Measurements from ENCODE around the gene TAF5L.
"Not testable (repeated sequence)": the region's sequence is repeated elsewhere in the genome, so short reads cannot be mapped to it uniquely, and the experiment has no call there.

Gene TAF5L

DNA sequence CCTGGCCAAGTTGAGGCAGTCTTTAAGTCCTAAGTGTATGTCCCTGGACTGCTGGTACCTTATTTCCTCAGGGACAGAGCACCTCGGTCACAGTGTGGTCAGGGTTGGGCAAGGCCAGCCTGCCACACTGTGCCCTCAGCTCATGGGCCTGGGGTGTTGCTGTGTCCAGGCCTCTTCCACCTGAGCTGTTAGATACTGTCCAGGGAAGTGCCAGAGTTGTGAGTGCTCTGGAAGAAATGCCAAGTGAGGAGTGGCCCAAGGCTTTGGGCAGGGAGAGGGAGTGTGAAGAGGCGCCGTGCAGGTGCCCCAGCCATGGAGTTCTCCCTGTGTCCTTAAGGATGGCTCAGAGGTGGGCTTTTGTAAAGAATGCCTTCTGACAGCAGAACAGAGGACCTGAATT lies 15.4 kb upstream of the TAF5L start:
- DNase-seq: no peak

DNA sequence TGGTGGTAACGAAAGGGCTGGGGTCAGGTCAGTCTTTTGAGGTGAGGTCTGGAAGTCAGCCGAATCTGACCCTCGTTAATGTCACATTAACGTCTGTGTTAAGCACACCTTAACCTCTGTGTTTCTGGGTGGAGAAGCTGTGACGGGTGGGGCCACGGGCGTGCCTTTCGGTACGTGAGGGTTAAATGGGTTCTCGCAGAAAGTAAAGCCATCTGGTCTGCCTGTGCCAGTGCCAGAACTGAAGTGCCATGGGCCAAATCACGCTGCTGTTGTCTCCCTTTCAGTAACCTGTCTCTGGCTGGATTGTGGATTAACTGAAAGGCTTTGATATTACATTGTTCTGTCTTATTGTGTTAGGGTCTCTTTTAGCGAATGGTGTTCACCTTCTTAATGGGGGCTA lies 14.5 kb upstream of the TAF5L start:
- no peak for DNase-seq

DNA sequence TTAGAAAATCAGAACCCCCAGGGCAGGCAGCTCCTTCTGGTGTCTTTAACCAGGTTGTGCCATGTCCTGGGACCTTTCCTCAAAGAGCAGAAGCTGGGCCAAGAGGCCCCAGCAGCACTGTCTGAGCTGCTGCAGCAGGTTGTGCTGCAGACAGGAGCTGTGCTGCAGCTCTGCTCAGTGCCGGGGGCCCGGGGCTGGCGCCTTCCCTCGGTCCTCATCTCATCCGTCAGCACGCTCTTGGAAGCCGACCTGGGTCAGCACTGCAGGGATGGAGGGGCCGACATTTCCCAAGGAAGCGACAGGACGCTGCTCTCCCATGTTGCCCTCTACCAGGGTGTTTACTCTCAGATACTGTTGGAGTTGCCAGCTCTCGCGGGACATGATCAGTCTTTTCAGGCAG lies 11.8 kb upstream of the TAF5L start:
- no peak for DNase-seq

DNA sequence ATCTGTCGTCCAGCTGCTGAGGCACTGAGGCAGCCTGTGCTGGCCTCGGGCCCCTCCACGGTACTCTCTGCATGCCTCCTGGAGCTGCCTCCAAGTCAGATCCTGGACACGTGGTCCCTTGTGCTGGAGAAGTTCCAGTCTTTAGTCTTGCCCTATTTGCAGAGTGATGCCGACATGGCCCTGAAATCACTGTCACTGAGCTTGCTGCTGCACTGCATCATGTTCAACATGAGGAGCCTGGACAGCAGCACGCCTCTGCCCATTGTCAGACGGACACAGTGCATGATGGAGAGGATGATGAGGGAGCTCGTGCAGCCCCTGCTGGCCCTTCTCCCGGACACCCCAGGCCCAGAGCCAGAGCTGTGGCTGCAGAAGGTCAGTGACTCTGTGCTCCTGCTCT lies 10.1 kb upstream of the TAF5L start:
- no peak for DNase-seq

DNA sequence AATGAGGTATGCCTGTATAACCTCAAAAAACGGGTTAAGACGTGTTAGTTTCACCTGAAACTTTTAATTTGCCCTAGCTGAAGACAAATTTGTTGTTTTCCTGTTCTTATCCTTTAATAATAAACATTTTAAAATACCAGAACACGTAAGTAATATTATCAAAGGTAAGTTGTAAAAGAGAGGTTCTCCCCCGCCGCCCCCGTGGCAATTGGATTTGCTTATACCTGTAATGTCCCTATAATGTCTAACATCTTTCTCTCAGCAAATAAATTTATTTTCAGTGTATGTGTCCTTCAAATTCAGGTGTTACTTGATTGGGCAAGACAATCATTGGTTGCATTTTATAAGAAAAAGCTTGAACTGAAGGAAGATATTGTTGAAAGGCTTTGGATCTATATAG lies 6.0 kb upstream of the TAF5L start:
- DNase-seq: no peak

DNA sequence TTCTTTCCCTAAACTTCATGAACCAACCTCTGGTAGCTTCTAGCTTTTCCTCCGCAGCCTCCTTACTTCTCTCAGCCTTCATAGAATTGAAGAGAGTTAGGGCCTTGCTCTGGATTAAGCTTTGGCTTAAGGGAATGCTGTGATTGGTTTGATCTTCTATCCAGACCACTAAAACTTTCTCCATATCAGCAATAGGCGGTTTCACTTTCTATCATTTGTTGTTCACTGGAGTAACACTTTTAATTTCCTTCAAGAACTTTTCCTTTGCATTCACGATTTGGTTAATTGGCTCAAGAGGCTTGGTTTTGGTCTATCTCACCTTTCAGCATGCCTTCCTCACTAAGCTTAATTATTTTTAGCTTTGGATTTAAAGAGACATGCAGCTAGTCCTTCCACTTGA lies 5.2 kb upstream of the TAF5L start:
- DNase-seq: no peak

DNA sequence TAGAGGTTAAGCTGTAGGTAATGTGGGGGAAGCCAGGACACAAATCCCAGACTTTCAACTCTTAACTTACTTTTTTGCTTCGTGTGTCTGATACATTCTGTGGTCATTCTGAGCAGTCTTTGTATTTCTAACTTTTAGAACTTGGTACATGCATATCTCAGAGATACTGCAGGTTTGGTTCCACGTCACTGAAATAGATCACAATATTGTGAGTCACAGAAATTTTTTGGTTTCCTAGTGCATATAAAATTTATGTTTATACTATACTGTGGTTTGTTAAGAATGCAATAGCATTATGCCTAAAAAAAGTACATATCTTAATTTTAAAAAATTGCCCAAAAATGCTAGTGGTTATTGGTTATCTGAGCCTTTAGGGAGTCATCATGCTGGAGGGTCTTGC lies 3.3 kb upstream of the TAF5L start:
- no peak for DNase-seq

DNA sequence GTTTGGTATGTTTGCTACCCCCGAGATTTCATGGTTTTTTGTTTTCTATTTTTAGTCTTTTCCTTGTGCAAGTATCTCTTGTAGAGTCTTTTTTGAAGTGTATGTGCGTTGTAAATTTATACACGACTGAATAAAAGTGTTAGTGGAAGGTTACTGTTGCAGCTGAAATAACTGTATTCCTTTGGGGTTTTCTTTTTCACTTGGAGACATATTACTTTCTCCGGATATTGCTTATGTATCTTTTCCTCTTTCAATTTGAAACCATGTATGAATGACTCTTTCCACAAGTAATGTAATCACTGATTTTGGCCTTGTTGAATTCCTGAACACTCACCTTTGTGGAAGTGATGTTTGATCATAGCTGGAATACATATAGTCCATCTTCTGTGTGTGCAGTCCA lies 1.1 kb upstream of the TAF5L start:
- no peak for DNase-seq

DNA sequence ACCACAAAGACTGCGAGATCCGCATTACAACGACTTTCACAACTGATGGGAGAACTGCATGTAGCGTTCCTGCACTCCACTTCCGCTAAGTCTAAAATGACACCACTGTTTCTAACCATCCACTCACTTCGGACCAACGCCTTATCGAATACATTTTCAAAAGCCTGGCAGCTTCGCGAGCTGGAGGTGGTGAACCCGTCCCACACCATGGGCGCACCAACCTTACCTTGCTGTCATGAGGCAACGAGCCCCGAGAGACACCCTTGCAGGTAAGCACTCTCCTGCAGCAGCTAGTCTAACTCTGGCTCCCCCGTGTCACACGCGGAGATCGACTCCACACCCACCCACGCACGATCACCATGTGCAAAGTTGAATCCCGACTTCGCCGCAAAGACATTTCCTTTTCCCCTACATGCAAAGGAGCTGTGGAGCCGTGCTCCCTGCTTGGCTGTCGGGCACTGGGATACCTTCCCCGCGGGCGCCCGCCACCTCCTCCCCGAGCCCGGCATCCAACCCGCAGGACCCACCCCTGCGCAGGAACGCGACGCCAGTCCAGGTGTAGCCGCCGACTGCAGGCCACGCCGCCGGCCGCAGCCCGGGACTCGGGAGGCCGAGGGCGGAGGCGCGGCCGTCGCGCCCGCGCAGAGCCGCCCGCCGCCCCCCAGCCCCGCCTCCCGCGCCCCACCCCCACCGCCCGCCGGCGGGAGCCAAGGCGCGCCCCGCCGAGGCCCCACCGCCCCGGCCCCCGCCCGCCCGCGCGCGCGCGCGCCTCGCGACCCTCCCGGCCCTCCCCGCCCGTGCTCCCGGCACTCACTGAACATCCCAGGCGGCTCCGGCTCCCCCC lies 629 bp downstream of the TAF5L start:
- peak; percentile 76 for DNase-seq

DNA sequence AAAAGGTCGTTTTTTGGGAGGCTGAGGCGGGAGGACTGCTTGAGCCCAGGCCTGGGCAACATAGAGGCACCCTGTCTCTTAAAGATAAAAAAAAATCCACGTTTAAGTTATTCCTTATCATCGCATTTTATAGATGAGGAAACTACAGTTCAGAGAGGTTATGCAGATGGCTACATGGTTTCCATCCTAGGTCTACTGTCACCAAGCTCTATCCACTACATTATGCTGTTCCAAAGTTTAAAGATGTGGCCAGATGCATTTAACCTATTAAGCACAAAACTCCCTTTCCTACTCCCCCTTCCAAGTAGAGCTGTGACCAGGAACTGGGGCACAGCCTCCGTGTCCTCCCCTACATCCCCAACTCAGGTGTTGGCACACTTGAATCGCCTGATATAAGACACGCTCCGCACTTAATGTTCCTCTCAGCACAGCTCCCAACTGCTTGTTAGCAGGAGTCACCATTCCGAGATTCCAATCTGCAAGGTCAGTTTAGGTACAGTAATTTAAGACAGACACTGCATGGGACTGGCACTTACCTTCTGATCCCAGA lies 1.3 kb downstream of the TAF5L start:
- DNase-seq: no peak

DNA sequence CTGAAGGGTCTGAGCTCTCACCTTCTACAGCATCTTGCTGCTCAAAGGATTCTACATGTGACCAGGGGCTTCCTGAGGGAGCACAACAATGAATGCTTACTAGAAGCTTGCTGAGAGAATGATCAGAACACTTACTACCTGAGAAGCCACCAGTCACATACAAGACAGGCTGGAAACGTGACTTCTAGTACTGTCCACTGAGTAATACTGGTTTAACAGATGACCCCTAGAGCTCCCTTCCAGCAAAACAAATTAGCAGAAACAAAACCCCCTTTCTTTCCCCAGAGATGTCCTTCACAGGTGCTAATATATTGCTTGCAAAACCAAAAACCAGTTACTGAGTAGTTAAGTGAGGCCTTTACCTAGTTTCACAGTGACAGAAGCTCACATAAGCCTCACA lies 2.1 kb downstream of the TAF5L start:
- no peak for DNase-seq

DNA sequence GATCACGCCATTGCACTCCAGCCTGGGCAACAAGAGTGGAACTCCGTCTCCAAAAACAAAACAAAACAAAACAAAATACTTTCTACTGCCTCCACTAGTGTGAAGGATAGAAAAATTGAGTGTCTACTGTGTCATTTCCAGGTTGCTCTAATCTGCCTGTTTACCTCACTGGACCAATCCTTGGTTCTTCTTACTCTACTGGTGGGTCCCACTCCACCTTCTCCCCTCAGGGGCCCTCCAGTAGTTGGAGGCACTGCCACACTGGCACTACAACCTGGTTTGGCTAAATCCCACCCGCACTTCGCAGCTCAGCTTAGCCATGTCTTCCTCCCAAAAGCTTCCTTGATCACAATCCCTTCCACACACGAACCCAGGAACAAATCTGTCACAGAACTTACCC lies 2.7 kb downstream of the TAF5L start:
- DNase-seq: no peak

DNA sequence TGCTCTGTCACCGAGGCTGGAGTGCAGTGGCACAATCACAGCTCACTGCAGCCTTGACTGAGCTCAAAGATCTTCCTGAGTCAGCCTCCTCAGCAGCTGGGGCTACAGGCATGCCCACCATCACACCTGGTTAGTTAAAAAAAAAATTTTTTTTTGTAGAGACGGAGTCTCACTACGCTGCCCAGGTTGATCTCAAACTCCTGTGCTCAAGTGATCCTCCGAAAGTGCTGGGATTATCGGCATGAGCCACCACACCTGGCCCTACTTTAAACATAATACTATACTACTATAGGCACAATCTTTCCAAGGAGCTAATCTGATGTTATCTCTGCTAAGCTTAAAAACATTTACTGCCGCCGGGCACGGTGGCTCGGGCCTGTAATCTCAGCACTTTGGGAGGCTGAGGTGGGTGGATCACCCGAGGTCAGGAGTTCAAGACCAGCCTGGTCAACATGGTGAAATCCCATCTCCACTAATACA lies 3.2 kb downstream of the TAF5L start:
- not testable (repeated sequence) for DNase-seq

DNA sequence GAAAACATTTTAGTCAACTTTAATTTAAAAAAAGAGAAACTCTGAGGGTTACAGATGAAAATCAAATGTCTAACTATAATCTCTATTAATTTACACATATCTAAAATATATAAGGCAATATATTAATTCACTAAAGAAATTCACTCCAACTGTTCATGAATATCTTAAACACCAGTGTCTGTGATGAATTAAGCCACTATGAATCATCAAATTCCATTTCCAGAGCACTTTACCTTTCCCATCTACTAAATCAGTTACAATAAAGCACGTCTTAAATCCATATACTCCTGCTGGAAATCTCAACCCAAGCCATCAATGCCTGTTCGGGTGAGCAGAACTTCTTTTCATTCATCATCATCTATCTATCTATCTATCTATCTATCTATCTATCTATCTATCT lies 4.3 kb downstream of the TAF5L start:
- DNase-seq: no peak

DNA sequence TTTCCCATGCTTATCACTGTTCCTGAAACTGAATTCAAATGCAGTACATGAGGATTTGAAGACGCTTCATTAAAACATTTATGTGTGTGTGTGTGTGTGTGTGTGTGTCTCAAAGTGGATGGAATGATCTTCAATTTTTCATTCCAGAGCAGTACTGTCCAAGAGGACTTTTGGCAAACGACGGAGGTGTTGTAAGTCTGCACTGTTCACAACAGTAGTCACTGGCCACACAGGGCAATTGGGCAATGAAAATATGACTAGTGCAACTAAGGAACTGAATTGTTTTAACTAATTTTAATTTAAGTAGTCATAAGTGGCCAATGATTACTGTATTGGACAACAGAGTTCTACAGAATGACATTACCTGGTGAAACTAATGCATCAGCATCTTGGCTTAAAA lies 5.0 kb downstream of the TAF5L start:
- DNase-seq: no peak

DNA sequence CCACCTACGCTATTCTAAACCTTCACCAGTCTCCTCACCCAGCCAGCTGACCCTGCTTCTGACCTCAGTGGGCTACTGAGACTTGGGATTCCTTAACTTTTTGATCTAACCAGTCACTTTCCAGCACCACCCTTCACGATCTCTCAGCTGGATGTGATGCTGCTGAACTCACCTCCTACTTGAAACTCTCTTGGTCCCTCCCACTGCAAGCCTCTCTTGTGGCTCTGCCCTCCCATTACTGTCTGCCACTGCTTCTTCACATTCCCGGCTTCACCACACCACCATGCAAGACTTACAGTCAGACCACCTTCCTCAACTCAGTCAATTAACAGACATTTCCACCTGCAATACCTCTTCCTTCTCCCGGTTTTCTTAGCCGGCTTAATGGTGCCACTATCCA lies 6.3 kb downstream of the TAF5L start:
- DNase-seq: no peak

DNA sequence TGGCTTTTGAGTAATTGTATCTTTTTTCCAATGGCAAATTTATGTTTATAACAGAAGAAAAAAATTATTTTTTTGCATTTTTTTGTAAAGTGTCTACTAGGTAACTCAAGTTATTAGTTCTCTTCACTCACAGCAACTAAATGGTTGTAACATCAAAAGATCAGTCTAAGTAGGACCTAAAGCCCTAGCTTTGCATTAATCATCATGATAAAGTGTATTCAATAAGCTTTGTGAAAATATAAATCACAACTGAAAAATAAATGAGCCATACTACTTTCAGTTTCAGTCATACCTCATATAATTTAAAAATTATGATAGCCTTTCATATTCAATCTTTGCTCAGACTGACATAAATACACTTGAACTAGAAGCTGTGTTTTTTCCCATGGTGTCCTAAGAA lies 6.9 kb downstream of the TAF5L start:
- no peak for DNase-seq

DNA sequence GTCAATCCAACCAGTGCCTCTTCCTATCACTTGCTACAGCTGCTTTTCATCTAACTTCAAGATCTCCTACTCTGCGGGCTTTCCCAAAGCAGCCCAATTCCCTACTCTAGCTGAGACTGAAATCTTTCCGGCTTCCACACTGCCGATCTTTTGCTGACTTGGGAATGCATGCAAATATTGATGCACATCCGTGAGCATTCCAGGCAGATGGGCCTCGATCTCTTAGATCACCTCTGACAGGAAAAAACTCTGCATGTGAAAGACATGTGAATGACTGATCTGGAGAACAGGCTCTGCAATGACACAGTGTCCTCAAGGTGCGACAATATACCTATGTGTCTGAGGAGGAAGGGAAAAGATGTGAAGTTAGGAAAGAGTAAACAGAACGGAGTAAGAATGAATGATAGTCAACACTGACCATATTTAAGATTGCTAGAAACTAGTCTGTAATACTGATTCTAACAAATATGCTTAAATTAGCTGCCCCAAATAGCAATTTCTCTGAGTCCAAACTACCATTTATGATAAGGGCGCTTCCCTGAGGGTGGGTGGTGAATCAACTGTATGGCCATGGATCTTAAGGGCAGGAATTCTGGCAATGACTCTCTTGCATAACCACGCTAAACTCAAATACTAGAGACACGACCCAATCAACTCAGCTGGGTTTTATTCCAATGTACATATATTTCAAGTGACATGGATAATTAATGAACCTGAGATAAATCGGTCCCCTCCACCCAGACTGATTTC lies 8.4 kb downstream of the TAF5L start:
- DNase-seq: no peak

DNA sequence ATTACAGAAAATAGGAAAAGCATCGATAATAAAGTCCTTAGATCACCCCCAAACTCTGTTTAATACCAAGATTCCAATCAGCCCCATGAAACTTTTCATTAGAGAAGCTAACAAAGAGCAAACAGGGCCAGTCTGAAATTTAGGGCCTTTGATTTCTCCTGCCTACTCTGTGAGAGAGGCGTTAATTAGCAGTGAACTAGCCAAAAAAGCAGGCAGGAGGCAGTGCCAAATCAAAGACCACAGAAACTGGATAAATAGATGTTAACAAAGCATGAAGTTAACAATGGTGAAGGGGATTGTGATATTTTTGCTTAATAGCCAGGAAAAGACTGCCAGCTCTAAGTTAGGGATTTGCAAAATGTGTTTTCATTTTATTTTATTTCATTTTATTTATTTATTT lies 11.2 kb downstream of the TAF5L start:
- no peak for DNase-seq

DNA sequence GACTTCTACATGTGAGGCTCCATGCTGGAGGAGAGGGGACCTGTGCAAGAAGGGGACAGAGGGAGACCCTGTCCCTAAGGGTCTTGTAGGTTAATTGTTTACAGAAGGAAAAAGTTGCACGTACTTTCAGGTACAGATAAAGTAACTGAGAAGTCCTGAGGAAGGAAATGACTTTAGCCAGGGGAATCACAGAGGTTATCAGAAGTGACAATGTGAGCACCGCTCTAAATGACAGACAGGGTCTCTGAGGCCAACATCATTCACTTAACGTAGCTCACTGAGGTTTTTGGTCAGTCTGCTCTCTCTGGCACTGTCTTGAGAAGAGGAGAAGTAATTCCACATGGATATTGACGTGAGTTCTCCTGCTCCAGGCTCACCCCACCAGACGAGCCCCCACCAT lies 12.0 kb downstream of the TAF5L start:
- DNase-seq: no peak

DNA sequence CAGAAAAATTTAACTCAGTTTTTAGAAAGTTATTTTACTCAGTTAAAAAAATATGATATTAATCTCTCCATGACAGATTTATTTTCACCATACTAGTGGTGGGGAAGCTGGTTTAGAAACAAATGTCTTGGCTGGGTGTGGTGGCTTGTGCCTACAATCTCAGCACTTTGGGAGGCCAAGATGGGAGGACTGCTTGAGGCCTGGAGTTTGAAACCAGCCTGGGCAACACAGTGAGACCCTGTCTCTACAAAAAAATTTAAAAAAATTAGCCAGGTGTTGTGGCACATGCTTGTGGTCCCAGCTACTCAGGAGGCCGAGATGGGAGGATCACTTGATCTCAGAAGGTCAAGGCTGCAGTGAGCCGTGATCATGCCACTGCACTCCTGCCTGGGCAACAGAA lies 17.3 kb downstream of the TAF5L start:
- DNase-seq: no peak

DNA sequence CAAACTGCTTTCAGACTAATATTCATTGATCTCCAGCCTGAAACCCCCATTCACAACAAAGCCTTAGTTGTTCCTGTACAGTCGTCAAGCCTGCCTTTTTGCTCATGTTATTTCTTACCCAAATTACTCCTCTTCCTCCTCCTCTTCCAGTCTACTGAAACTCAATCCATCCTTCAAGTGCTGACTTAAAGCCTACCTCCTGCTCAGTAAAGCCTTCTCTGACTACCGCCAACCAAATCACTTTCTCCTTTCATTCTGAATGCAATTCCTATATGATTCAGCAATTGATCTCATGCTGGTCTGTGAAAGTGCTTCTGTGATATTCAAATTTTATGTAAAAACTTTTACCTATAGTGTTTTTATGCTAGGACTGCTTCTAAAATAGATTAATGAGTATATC lies 18.6 kb downstream of the TAF5L start:
- DNase-seq: no peak

DNA sequence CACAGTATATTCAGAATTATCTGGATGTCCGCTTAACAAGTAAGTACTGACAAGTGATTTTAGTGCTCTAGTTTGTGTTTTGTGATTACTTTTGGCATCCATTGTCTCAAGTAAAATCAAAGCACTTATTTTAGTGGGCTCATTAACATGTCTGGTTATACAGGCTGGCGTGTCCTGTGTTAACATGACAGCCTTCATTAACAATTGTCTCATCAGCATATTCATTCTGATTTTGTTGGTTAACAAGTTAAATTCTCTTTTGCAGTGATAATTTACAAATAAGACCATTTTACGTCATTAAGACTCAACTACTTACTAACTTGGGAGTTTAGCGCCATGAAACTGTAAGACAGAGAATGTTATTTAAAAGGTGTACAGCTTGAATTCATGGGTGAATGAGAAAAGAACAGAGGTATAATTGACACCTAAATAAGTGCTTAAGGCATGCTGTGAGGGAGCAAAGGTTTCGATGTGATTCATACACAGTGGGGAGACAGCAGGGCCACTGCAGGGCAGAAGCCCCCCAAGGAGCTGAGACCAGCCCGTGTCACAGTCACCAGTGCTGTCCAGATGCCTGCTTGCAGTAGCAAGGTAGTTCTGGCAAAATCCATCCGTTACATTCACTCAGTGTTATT lies 22.4 kb downstream of the TAF5L start:
- DNase-seq: peak; percentile 17

DNA sequence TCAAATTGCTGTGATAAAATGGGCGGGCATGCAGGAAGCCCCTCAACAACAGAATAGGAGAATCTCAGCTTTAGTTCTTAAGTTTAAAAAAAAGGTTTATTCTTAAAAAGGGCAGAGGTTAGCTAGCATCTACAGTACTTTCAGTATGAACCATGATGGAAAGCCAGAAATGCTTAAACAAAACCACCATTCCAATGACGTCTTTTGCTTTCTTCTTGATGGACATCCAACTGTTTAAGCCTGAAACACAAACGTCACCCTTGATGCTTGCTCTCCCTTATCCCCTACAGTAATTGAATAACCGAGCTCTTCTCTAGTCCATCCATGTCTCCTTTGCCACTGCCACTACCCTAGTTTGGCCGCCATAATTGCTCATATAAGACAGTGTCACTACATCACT lies 25.7 kb downstream of the TAF5L start:
- no peak for DNase-seq
